Limb (tissue), 2 donors: Measurements from ENCODE around the gene CLCNKB.
A peak's percentile ranks its signal among the peaks of the same experiment; 100 is the strongest.
"Not testable (repeated sequence)": the region's sequence is repeated elsewhere in the genome, so short reads cannot be mapped to it uniquely, and the experiment has no call there.

Source experiments
- DNase-seq, 2 donors: peaks; one replicate each; pipeline ENCODE4 v3.0.0-alpha.2; 2016; ENCODE audit errors: extremely low spot score in 2 of 2

Gene CLCNKB

DNA sequence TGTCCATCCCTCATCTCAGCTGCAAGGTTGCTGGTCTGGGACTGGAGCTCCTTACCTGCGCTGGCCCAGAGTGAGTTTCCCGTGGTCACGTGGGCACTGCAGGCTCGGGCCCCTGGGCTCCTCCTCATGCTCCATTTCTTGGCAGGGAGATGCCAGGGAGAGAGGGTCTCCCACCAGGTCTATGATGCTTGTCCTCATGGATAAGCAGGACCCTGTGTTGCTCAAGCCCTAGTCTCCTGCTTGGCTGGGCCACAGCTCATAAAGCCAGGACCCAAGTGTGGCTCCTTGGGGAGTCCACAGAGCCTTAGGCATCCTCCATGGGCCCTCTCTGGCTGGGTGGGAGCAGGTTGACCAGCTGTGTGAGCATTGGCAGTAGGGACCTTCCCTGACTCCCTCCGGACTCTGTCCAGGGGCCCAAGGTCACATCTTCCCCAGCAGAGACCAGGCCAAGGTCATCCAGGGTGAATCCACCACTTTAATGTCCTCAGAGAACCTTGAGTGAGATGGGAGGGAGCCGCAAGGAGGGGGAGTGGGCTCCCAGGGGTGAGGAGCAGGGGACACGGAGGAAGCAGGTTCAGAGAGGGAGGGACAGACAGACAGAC lies 13.8 kb downstream of the CLCNKB start:
- not testable (repeated sequence) for DNase-seq

GRCh38 chr1:16058394-16059120 lies 15.0 kb downstream of the CLCNKB start:
- not testable (repeated sequence) for DNase-seq

GRCh38 chr1:16061266-16061665 lies 17.7 kb downstream of the CLCNKB start:
- DNase-seq = no peak

DNA sequence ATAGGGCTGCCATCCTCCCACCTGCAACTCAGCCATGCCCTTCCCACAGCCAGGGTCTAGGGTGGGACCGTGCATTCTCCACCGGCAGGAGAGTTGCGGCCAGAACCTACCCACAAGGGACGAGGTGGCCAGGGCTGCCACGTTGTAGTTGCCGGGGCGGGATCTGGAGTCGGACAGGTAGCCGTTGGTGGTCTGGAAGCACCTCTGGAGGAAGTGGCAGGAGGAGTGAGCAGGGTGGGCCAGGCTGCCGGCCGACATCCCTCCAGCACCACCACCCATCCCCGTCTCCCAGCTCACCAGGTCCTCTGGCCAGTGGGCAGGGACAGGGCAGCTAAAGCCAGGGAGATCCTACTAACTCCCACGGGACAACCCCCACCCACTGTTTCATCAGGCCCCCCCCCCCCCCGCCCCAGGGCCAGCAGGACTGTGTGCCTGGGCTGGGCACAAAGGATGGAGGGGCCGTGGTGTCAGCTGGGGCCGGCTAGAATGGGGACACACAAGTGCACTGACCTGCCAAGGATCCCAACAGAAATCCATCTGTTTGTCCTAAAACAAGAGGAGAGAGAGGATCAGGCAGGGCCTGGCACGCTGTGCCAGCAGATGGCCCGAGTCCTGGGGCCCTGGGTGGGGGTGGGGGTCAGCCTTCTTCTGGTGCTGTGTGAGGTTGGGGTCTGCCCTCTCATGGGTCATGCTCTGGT lies 18.6 kb downstream of the CLCNKB start:
- not testable (repeated sequence) for DNase-seq

GRCh38 chr1:16062687-16063075 lies 19.1 kb downstream of the CLCNKB start:
- not testable (repeated sequence) for DNase-seq

DNA sequence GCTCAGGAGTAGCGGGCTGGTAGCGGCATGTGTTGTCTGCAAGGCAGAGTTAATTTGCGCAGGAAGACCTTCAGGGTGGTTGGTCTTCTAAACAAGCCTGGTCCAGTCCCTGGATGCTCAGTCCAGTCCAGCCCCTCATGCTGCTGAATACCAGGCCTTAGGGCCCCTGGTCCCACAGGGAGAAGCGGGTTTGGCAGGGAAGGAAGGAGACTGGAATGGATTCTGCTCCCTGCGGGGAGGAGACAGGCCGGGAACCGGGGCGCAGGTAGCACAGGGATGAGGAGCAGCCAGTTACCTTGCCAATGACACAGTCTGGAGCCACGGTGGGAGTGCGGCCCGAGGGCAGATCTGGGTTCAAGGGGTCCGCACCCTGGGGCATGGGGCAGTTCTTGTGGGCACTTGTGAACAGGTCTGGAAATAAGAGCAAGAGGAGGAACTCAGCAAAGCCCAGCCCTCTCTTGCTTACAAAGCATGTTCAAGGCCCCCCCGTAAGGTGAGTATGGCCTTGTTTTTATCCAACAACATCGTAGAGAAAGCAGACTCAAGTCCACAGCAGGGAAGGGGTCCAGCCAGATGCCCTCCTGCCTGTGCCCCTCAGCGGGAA lies 19.7 kb downstream of the CLCNKB start:
- DNase-seq = no peak

- DNase-seq = no peak
Measured at GRCh38 chr1:16063921-16064320, 20.3 kb downstream of the CLCNKB start.

- DNase-seq = no peak
Measured at GRCh38 chr1:16064536-16065268, 21.1 kb downstream of the CLCNKB start.

GRCh38 chr1:16065269-16065576 lies 21.6 kb downstream of the CLCNKB start:
- no peak for DNase-seq

DNA sequence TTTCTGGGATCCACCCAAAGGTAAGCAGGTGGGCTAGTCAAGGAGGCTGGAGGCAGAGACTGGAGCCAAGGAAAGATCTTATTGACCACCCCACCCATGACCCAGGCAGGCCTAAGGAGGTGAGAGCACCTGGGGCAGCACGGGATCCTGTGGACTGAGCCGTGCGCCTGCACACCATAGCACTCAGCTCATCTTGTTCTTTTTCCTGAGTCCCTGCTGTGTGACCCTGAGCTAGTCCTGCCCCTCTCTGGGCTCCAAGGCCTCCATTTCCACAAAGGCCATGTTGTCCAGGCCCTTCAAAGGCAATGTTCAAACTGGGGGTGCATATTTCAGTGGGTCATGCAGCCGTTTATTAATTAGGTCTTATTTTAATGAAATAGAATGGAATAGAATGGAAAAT lies 22.7 kb downstream of the CLCNKB start:
- no peak for DNase-seq

DNA sequence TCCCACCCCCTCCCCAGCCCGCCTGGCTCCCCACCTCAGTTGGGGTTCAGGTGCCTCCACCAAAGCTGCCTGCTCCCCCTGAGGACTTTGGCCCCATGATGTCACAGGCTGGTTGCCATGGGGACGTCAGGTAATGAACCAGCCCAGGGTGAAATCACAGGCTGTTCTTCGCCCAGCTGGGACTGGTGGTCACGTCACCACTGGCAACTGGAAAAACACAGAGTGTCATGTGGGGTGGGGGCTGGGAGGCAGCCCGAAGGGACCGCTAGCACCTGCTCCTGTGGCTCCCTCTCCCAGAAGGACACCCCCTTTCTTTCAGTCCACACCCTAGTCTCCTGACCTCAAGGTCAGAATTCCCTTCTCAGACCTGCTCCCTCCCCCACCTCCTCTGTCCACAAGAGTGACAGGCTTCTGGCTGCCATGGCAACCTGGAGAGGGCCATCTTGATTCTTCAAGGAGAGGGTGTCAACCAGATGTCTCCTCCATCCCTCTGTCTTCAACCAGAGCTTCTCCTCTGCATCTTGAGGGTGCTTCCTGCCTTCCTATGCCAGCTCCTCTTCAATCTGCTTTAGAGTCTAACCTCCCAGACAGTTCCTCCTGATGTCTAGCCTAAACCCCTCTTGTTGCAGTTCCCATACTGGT lies 23.7 kb downstream of the CLCNKB start:
- DNase-seq = peak in 1 of 2 donors; percentile 59

DNA sequence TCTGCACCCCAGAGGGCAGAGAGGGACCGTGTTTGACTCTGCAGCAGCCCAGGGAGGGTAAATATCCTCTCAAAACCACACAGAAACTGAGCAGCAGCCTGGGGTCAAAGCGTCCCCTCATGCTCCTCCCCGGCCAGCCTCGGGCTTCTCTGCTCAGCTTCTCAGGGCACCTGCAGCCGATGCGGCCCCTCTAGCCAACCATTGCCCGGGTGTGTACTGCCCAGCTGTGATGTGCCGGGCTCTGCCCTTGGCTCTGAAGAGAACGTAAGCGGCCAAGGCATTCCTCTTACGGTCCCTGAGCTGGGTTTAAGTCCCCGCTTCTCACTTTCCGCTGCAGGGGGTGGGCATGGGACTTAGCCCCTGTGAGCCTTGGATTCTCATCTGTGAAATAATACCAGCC lies 24.4 kb downstream of the CLCNKB start:
- DNase-seq = no peak

DNA sequence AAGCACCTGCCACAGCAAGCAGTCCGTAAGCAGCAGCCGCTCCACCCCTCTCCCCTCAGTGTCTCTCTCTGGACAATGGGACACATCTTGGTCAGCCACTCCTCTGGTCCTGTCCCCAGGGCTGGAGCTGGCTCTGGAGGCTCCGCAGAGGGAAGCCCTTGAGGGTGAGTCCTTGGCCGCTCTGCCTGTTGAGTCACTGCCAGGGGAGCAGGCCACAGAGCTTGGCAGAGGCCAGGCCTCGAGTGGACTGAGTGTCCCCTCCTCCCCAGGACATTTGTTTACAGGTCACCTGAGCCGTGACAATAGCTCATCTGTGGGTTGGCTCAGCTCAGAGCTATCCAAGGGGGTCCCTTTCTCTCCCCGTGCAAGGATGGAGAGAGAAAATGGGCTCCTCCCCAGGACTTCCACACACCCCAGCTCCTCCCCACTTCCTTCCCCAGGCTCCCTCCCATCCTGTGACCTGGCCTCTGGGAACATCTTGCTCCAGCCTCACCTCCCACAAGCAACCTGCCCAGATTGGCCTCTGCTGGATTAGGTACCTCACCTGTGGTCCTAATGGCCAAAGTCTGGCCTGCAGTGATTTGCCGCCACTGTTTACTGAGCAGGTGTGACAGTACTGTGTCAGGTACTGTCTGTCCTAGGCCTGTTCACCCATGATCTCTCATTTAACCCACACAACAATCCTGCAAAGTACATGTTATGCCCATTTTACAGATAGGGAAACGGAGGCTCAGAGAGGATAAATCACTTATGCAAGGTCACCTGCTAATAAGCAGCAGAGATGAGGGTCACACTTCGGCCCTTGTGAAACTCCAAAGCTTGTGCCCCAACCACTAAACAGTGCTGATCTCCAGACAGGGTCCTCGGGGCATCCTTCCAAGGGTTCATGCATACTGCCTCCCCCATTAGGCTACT lies 25.0 kb downstream of the CLCNKB start:
- DNase-seq = no peak

- no peak for DNase-seq
Measured at GRCh38 chr1:16070640-16071355, 27.2 kb downstream of the CLCNKB start.

DNA sequence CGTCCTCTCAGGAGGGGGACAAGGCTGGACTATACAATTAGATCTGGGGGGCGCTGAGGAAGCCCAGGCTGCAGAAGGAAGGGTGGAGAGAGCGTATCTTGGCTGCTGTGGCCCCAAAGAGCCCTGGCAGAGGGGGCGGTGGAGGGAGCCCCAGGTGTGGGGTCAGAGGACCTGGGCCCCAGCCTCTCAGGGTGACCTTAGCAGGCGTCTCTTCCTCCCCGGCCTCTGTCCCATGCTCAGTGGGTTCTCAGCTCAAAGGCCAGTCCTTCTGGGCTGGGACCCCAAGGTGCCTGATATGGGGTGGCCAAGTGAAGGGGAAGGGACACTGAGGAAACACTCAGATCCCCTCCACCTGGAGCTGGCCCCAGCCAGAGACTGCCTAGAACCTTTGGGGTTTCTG lies 28.0 kb downstream of the CLCNKB start:
- DNase-seq = no peak

- no peak for DNase-seq
Measured at GRCh38 chr1:16072095-16072494, 28.5 kb downstream of the CLCNKB start.

GRCh38 chr1:16072616-16073484 lies 29.3 kb downstream of the CLCNKB start:
- DNase-seq = no peak

GRCh38 chr1:16073490-16074119 lies 30.0 kb downstream of the CLCNKB start, which contains the start of gene FAM131C:
Gene FAM131C, minus strand, starts transcription at chr1:16073651. Its CDS starts 209 bp downstream, at chr1:16073442.
- peak in 1 of 2 donors; percentile 58 for DNase-seq
